GM21619 (cell line): ENCODE data around the gene KIRREL2.

Experiments
- ATAC-seq: cut with Tn5 transposase; IDR thresholded peaks from one replicate; pipeline ENCODE4 v1.9.1; 2021; ENCODE audit not compliant: unreplicated experiment

KIRREL2 gene

GRCh38 chr19:35844482-35845214, 12.1 kb upstream of the KIRREL2 start:
- no peak for ATAC-seq

GRCh38 chr19:35845215-35846037, 11.3 kb upstream of the KIRREL2 start:
- ATAC-seq = no peak

GRCh38 chr19:35846038-35846668, 10.6 kb upstream of the KIRREL2 start:
- no peak for ATAC-seq

GRCh38 chr19:35847911-35848310, 8.8 kb upstream of the KIRREL2 start:
- ATAC-seq = no peak

GRCh38 chr19:35848486-35848885, 8.2 kb upstream of the KIRREL2 start:
- no peak for ATAC-seq

GRCh38 chr19:35848919-35849505, 7.7 kb upstream of the KIRREL2 start:
- ATAC-seq = no peak

GRCh38 chr19:35851213-35852028, 5.3 kb upstream of the KIRREL2 start:
- no peak for ATAC-seq

- ATAC-seq = no peak
Measured at GRCh38 chr19:35852029-35852780, 4.5 kb upstream of the KIRREL2 start, which contains the start of gene NPHS1. Gene NPHS1, minus strand, starts transcription at chr19:35852504. Its CDS starts 667 bp downstream, at chr19:35851837.

- no peak for ATAC-seq
Measured at GRCh38 chr19:35853038-35853756, 3.5 kb upstream of the KIRREL2 start.

- no peak for ATAC-seq
Measured at GRCh38 chr19:35858311-35858710, 1.6 kb downstream of the KIRREL2 start.

- no peak for ATAC-seq
Measured at GRCh38 chr19:35859414-35859813, 2.7 kb downstream of the KIRREL2 start.

GRCh38 chr19:35860436-35860817, 3.7 kb downstream of the KIRREL2 start:
- ATAC-seq = no peak

- no peak for ATAC-seq
Measured at GRCh38 chr19:35860818-35861639, 4.3 kb downstream of the KIRREL2 start.

GRCh38 chr19:35861640-35862160, 5.0 kb downstream of the KIRREL2 start:
- ATAC-seq = no peak

- ATAC-seq = no peak
Measured at GRCh38 chr19:35862528-35862927, 5.8 kb downstream of the KIRREL2 start.

GRCh38 chr19:35863018-35863417, 6.3 kb downstream of the KIRREL2 start:
- no peak for ATAC-seq

GRCh38 chr19:35868172-35868822, 11.6 kb downstream of the KIRREL2 start, which contains the start of gene APLP1:
Gene APLP1, plus strand, starts transcription at chr19:35868574. Its CDS starts 63 bp downstream, at chr19:35868637.
- ATAC-seq = no peak
